H1 (cell line): ENCODE data around the gene GPR21. TPM values are rescaled to one million over a fixed set of nuclear protein-coding genes. Genes with fewer than 3 reads are reported as not detected.

Experiments
- BCL11A ChIP-seq, 2 experiments: IDR thresholded peaks; one replicate each; pipeline ENCODE4 v1.6.1; 2011; ENCODE audit warnings: low read depth in 2 of 2, low read length in 2 of 2, mild to moderate bottlenecking in 2 of 2
- CBX5 ChIP-seq: fragments of 300-800, 300-1000 bp; sonication (generic); IDR thresholded peaks from 2 replicates; pipeline ENCODE4 v1.7.1; 2016; ENCODE audit warnings: antibody characterized with exemption, low read length, low read depth
- CHD7 ChIP-seq: fragments of 300-600 bp; sonication (generic); IDR thresholded peaks from 2 replicates; pipeline ENCODE4 v1.7.1; 2012; ENCODE audit warnings: low read length, moderate library complexity, mild to moderate bottlenecking, inconsistent platforms; ENCODE audit not compliant: insufficient replicate concordance
- CREB1 ChIP-seq: IDR thresholded peaks from 2 replicates; pipeline ENCODE4 v1.6.1; 2012; ENCODE audit warnings: inconsistent platforms
- PHF8 ChIP-seq: fragments of 200-600 bp; sonication (generic); conservative IDR thresholded peaks from 2 replicates; pipeline ENCODE4 v1.7.1; 2012; ENCODE audit warnings: low read depth, mild to moderate bottlenecking, inconsistent platforms, low read length, moderate library complexity
- RBBP5 ChIP-seq: IDR thresholded peaks from 2 replicates; pipeline ENCODE4 v1.7.1; 2012; ENCODE audit warnings: low read depth, mild to moderate bottlenecking, inconsistent platforms, low read length, moderate library complexity, borderline replicate concordance
- RFX5 ChIP-seq: IDR thresholded peaks from 2 replicates; pipeline ENCODE4 v1.6.1; 2011; ENCODE audit warnings: low read depth, low read length, improper control_type of control experiment, borderline replicate concordance
- polyA plus RNA-seq, 7 experiments: library from polyadenylated mRNA; depleted of rRNA in 3 of 7; stranded (reverse) in 5 of 7; unstranded in 2 of 7; fragments of >200 nt in 5 of 7; fragments of 200-250 nt in 2 of 7; gene quantifications; 1 replicate in 5 of 7; 2 replicates in 1 of 7; 4 replicates in 1 of 7; pipeline versions ENCODE4 v1.2.1 to v1.2.3, GENCODE V29; 2011 to 2013; ENCODE audit warnings: missing spikeins in 2 of 7, mixed read lengths in 2 of 7
- total RNA-seq: library from RNA; stranded (reverse); fragmentation: NEBNext Ultra II Directional; extraction: Animal tissue kit (Norgen Biotek cat#: 25700); gene quantifications from 2 replicates; pipeline ENCODE4 v1.2.1, GENCODE V29; 2021

GPR21 gene
- total and polyA plus RNA-seq, 2 of the 8 experiments (the other 6 are each of a cell fraction or from before 2014, with no cell fraction given): 0.58 to 0.71 TPM

GRCh38 chr9:123034881-123035510 is 1.5 kb downstream of the GPR21 start (continued):
- TF ChIP-seq CHD7 (no peak), BCL11A (IDR thresholded peaks at IDR 0.05; ENCODE audit: low read depth in 2 of 2, low read length in 2 of 2) (no peak), PHF8 (no peak), RFX5 (no peak), CBX5 (no peak), CREB1 (no peak), RBBP5 (no peak)
